HCT116 (cell line): ENCODE results near the gene FAM120A.

Experiments
- CTCF ChIP-seq, 3 experiments: fragments of 200-600 bp in 1 of 3; sonication (generic) in 1 of 3; IDR thresholded peaks in 2 of 3; conservative IDR thresholded peaks in 1 of 3; 2 replicates each; pipeline ENCODE4 v1.5.1; 2012 to 2017; ENCODE audit warnings: low read depth in 2 of 3, low read length in 2 of 3, antibody characterized with exemption in 1 of 3, borderline replicate concordance in 1 of 3, control low read depth in 1 of 3, mild to moderate bottlenecking in 1 of 3, mixed read lengths in 1 of 3, mixed run types in 1 of 3, moderate library complexity in 1 of 3; ENCODE audit not compliant: insufficient read depth in 1 of 3
- EGR1 ChIP-seq: IDR thresholded peaks from 2 replicates; pipeline ENCODE4 v1.6.1; 2012; ENCODE audit warnings: low read depth
- EZH2 ChIP-seq: fragments of 200-600 bp; sonication (generic); IDR thresholded peaks from 2 replicates; pipeline ENCODE4 v1.6.1; 2017; ENCODE audit warnings: antibody characterized with exemption, mixed run types
- EZH2phosphoT487 ChIP-seq: fragments of 200-600 bp; IDR thresholded peaks from 2 replicates; pipeline ENCODE4 v1.6.1; 2018; ENCODE audit warnings: antibody characterized with exemption, borderline replicate concordance
- FOSL1 ChIP-seq: IDR thresholded peaks from 2 replicates; pipeline ENCODE4 v1.6.1; 2012; ENCODE audit warnings: low read depth
- POLR2A ChIP-seq: IDR thresholded peaks from 2 replicates; pipeline ENCODE4 v1.7.0; 2011; ENCODE audit warnings: borderline replicate concordance; ENCODE audit not compliant: insufficient read depth, insufficient read length; ENCODE audit errors: extremely low read depth
- POLR2AphosphoS5 ChIP-seq: IDR thresholded peaks from 2 replicates; pipeline ENCODE4 v1.6.1; 2011; ENCODE audit warnings: mild to moderate bottlenecking, low read depth, low read length, moderate library complexity
- RAD21 ChIP-seq: IDR thresholded peaks from 2 replicates; pipeline ENCODE4 v1.6.1; 2012; ENCODE audit warnings: low read depth, mild to moderate bottlenecking
- REST ChIP-seq: IDR thresholded peaks from 2 replicates; pipeline ENCODE4 v1.6.1; 2012; ENCODE audit warnings: low read depth
- TCF7L2 ChIP-seq: IDR thresholded peaks from 2 replicates; pipeline ENCODE4 v1.7.0; 2011; ENCODE audit warnings: borderline replicate concordance, inconsistent platforms; ENCODE audit not compliant: insufficient read depth, insufficient read length; ENCODE audit errors: extremely low read depth
- ZBTB33 ChIP-seq: IDR thresholded peaks from 2 replicates; pipeline ENCODE4 v1.6.1; 2011; ENCODE audit warnings: mild to moderate bottlenecking, low read length, moderate library complexity; ENCODE audit not compliant: insufficient replicate concordance; ENCODE audit errors: extremely low read depth
- ZNF274 ChIP-seq: fragments of 200-500 bp; sonication (Bioruptor generic); IDR thresholded peaks from 2 replicates; pipeline ENCODE4 v1.6.1; 2014; ENCODE audit warnings: mild to moderate bottlenecking, low read depth, low read length, inconsistent platforms

GRCh38 chr9:93546356-93546755 is 94.9 kb downstream of the FAM120A start:
- TF ChIP-seq POLR2AphosphoS5 (no peak), ZBTB33 (no peak), RAD21 (no peak), POLR2A (no peak), EGR1 (no peak), CTCF (IDR thresholded peaks at IDR 0.05 in 2 of 3, conservative IDR thresholded peaks at IDR 0.05 in 1 of 3; ENCODE audit: borderline replicate concordance in 1 of 3, insufficient read depth in 1 of 3, low read depth in 2 of 3, low read length in 2 of 3) (no peak), FOSL1 (no peak), EZH2 (no peak), REST (no peak), TCF7L2 (no peak), EZH2phosphoT487 (no peak), ZNF274 (no peak)
